Erythroblast (primary cell): Measurements from ENCODE around the gene ASB1.

Experiments used
- GATA1 ChIP-seq: IDR thresholded peaks from 2 replicates; pipeline ENCODE4 v1.6.1; 2011; ENCODE audit warnings: low read depth, mild to moderate bottlenecking, control low read depth, low read length, moderate library complexity
- POLR2A ChIP-seq: IDR thresholded peaks from 2 replicates; pipeline ENCODE4 v1.6.1; 2011; ENCODE audit warnings: mild to moderate bottlenecking, low read length

GRCh38 chr2:238488347-238488826, 61.7 kb downstream of the ASB1 start:
- TF ChIP-seq POLR2A (no peak), GATA1 (no peak)
